Skin of body (tissue), 2 donors: ENCODE results near the gene RFC3. TPM values are rescaled to one million over a fixed set of nuclear protein-coding genes. Genes with fewer than 3 reads are reported as not detected.
"Not testable (repeated sequence)": the region's sequence is repeated elsewhere in the genome, so short reads cannot be mapped to it uniquely, and the experiment has no call there.

Source experiments
- DNase-seq: peaks from one replicate; lab custom pipeline; 2025; lab: John Stamatoyannopoulos, UW
- total RNA-seq: library from RNA; depleted of rRNA; stranded (reverse); fragments of >200 nt; gene quantifications from one replicate; pipeline ENCODE4 v1.2.3, GENCODE V29; 2014

The RFC3 gene
- total RNA-seq, 1 donor from 2014 or later = 14.6 TPM

GRCh38 chr13:33812829-33813228, 5.1 kb upstream of the RFC3 start:
- not testable (repeated sequence) for DNase-seq

GRCh38 chr13:33815011-33815550, 2.9 kb upstream of the RFC3 start:
- DNase-seq = no peak

- DNase-seq = no peak
These were observed 1.0 kb upstream of the RFC3 start for GRCh38 chr13:33816912-33817311.

- no peak for DNase-seq
These were observed 442 bp upstream of the RFC3 start for GRCh38 chr13:33817513-33817900.

GRCh38 chr13:33825083-33825482, 7.1 kb downstream of the RFC3 start:
- DNase-seq = no peak

- no peak for DNase-seq
These were observed 9.2 kb downstream of the RFC3 start for GRCh38 chr13:33827139-33827538.

- DNase-seq = no peak
These were observed 10.6 kb downstream of the RFC3 start for GRCh38 chr13:33828431-33829129.

- DNase-seq = no peak
These were observed 14.9 kb downstream of the RFC3 start for GRCh38 chr13:33832872-33833271.

- no peak for DNase-seq
These were observed 20.7 kb downstream of the RFC3 start for GRCh38 chr13:33838647-33839046.

- no peak for DNase-seq
These were observed 22.5 kb downstream of the RFC3 start for GRCh38 chr13:33840402-33840801.

GRCh38 chr13:33842207-33842606, 24.3 kb downstream of the RFC3 start:
- DNase-seq = no peak

GRCh38 chr13:33842986-33843385, 25.0 kb downstream of the RFC3 start:
- DNase-seq = no peak

GRCh38 chr13:33845572-33846302, 27.8 kb downstream of the RFC3 start:
- DNase-seq = no peak

GRCh38 chr13:33846303-33847062, 28.5 kb downstream of the RFC3 start:
- DNase-seq = no peak

- no peak for DNase-seq
These were observed 31.3 kb downstream of the RFC3 start for GRCh38 chr13:33849211-33849610.

GRCh38 chr13:33855371-33855895, 37.5 kb downstream of the RFC3 start:
- no peak for DNase-seq

GRCh38 chr13:33859691-33860303, 41.8 kb downstream of the RFC3 start:
- DNase-seq = no peak

- no peak for DNase-seq
These were observed 42.6 kb downstream of the RFC3 start for GRCh38 chr13:33860526-33860925.

GRCh38 chr13:33862016-33862415, 44.1 kb downstream of the RFC3 start:
- no peak for DNase-seq

- DNase-seq = no peak
These were observed 45.3 kb downstream of the RFC3 start for GRCh38 chr13:33863188-33863789.

- DNase-seq = no peak
These were observed 48.0 kb downstream of the RFC3 start for GRCh38 chr13:33865945-33866344.
